Nucleus accumbens (tissue), 56 donors: ENCODE data around the gene CCDC152.
"Not testable (repeated sequence)": the region's sequence is repeated elsewhere in the genome, so short reads cannot be mapped to it uniquely, and the experiment has no call there.

ENCODE experiments used
- DNase-seq, 56 donors: peaks; one replicate each; lab custom pipeline; 2025; lab: John Stamatoyannopoulos, UW

CCDC152 gene

DNA sequence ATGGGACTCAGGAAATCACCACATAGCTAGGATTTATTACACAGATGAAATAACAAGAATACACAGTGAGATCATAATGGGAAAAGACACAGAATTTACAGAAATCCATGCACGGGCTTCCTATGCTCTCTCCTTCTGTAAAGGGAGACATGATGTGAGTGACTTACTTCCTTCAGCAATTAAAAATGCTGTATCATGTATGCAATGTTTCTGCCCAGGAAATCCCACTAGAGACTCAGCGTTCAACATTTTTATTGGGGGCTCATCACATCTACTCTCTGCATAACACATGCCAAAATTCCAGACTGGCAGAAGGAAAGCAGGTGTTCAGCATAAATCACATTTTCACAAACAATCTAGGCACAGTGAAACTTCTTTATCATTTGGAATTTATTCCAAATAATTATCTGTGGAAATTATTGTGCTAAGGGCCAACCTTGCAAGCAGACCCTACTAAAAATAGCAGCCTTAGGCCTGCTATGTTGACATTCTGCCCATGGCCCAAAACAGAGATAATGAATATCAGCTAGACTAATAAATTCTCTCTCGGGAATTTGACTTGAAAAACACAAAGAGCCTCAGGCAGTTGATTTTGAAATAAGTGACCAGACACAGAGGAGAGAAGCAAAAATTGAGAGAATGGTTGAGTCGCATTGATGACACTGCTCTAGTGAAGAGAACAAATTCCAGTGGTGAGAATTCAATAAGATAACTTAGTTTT, 86.5 kb downstream of the CCDC152 start:
- DNase-seq = no peak

- DNase-seq = no peak
Observed at GRCh38 chr5:42843675-42844292, 87.2 kb downstream of the CCDC152 start.

DNA sequence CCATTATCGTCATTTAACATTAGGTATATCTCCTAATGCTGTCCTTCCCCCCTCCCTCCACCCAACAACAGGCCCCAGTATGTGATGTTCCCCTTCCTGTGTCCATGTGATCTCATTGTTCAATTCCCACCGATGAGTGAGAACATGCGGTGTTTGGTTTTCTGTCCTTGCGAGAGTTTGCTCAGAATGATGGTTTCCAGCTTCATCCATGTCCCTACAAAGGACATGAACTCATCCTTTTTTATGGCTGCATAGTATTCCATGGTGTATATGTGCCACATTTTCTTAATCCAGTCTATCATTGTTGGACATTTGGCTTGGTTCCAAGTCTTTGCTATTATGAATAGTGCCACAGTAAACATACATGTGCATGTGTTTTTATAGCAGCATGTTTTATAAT, 87.8 kb downstream of the CCDC152 start:
- not testable (repeated sequence) for DNase-seq

GRCh38 chr5:42848545-42848944, 91.9 kb downstream of the CCDC152 start:
- no peak for DNase-seq

- DNase-seq = no peak
Observed at GRCh38 chr5:42851481-42851880, 94.9 kb downstream of the CCDC152 start.
